Aorta (tissue), 5 donors: ENCODE results near the gene HBA1. TPM values are rescaled to one million over a fixed set of nuclear protein-coding genes. Genes with fewer than 3 reads are reported as not detected.
"Not testable (repeated sequence)": the region's sequence is repeated elsewhere in the genome, so short reads cannot be mapped to it uniquely, and the experiment has no call there.

Experiments used
- ATAC-seq: fragments of 200-7000 bp; cut with Tn5 transposase; one replicate; pipeline ENCODE4 v1.9.1; 2022; ENCODE audit warnings: moderate library complexity; ENCODE audit not compliant: low FRiP score
- DNase-seq, 2 donors: peaks; one replicate each; pipeline ENCODE4 v3.0.0-alpha.2; 2020
- H3K27ac ChIP-seq, 2 donors: one replicate each; pipeline ENCODE4 v1.5.1; 2013; ENCODE audit warnings: low read length in 2 of 2, mild to moderate bottlenecking in 2 of 2, moderate library complexity in 2 of 2, control low read depth in 1 of 2, inconsistent platforms in 1 of 2, low read depth in 1 of 2
- H3K27me3 ChIP-seq, 2 donors: one replicate each; pipeline ENCODE4 v1.6.1; 2013; ENCODE audit warnings: control low read depth in 1 of 2, low read length in 1 of 2, mild to moderate bottlenecking in 1 of 2, moderate library complexity in 1 of 2; ENCODE audit not compliant: insufficient read depth in 2 of 2, control insufficient read depth in 1 of 2
- H3K36me3 ChIP-seq, 2 donors: one replicate each; pipeline ENCODE4 v1.6.1; 2013; ENCODE audit warnings: control low read depth in 1 of 2, low read length in 1 of 2, mild to moderate bottlenecking in 1 of 2; ENCODE audit not compliant: insufficient read depth in 2 of 2, control insufficient read depth in 1 of 2
- H3K4me1 ChIP-seq, 2 donors: one replicate each; pipeline ENCODE4 v1.6.1; 2013; ENCODE audit warnings: low read length in 2 of 2, control low read depth in 1 of 2, mild to moderate bottlenecking in 1 of 2, moderate library complexity in 1 of 2; ENCODE audit not compliant: insufficient read depth in 2 of 2, control insufficient read depth in 1 of 2
- H3K4me3 ChIP-seq, 2 donors: one replicate each; pipeline ENCODE4 v1.5.1; 2013; ENCODE audit warnings: low read length in 2 of 2, control low read depth in 1 of 2, mild to moderate bottlenecking in 1 of 2
- H3K9me3 ChIP-seq: one replicate; pipeline ENCODE4 v1.6.1; 2013; ENCODE audit warnings: mild to moderate bottlenecking, low read length; ENCODE audit not compliant: control insufficient read depth
- WGBS, 2 donors: extraction: QIAGEN DNeasy Blood & Tissue Kit; methylation state at CpG; one replicate each; pipeline ENCODE4 v1.1.7; 2013; 5-methylcytosine and 5-hydroxymethylcytosine counted together
- intact Hi-C, 2 donors: fragments of 100-400 bp; cut with DNase I; formaldehyde crosslinking; loops; one replicate each; pipeline versions ENCODE4 v1.14.2 to v1.15.0; 2022
- polyA plus RNA-seq, 2 donors: library from polyadenylated mRNA; stranded (reverse); fragments of 200-250 nt; gene quantifications; one replicate each; pipeline ENCODE4 v1.2.3, GENCODE V29; 2013
- total RNA-seq, 2 donors: library from RNA; stranded (reverse); fragmentation: NEBNext Ultra II Directional; extraction: Animal tissue kit (Norgen Biotek cat#: 25700); gene quantifications; one replicate each; pipeline ENCODE4 v1.2.1, GENCODE V29; 2021
- donor health status: healthy with polysubstance abuse.
- donor health status: Bipolar disorder and iron deficiency.
- donor health status: DM: no; HTN: no; CAD: no.
- donor health status: DM: no; HTN: no; CAD: no.
- donor health status: DM: yes; HTN: yes; CAD: no.

Gene HBA1
- total and polyA plus RNA-seq, 4 donors = 8.0 to 1,337 (median 559) TPM; not detected in 1

DNA sequence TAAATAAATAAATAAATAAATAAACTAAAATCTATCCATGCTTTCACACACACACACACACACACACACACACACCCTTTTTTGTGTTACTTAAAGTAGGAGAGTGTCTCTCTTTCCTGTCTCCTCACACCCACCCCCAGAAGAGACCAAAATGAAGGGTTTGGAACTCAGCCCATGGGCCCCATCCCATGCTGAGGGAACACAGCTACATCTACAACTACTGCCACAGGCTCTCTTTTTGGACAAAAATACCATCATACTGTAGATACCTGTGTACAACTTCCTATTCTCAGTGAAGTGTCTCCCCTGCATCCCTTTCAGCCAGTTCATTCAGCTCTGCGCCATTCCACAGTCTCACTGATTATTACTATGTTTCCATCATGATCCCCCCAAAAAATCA is 5.7 kb upstream of the HBA1 start:
- intact Hi-C loops = no loop called here
- no peaks in the 10 kb centered on the region for H3K4me1 ChIP-seq
- no peak overlapping the region for H3K27ac ChIP-seq
- H3K9me3 ChIP-seq = no peaks in the 10 kb centered on the region
- no peak for ATAC-seq
- 45 to 48% methylated on average over 1 of the region's 1 CpG for WGBS, 2 donors
- DNase-seq = no peak
- no peaks in the 10 kb centered on the region for H3K27me3 ChIP-seq
- no peak overlapping the region for H3K4me3 ChIP-seq
- no peaks in the 10 kb centered on the region for H3K36me3 ChIP-seq

DNA sequence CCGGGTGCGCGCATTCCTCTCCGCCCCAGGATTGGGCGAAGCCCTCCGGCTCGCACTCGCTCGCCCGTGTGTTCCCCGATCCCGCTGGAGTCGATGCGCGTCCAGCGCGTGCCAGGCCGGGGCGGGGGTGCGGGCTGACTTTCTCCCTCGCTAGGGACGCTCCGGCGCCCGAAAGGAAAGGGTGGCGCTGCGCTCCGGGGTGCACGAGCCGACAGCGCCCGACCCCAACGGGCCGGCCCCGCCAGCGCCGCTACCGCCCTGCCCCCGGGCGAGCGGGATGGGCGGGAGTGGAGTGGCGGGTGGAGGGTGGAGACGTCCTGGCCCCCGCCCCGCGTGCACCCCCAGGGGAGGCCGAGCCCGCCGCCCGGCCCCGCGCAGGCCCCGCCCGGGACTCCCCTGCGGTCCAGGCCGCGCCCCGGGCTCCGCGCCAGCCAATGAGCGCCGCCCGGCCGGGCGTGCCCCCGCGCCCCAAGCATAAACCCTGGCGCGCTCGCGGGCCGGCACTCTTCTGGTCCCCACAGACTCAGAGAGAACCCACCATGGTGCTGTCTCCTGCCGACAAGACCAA is 4.0 kb upstream of the HBA1 start, which contains the start of gene HBA2:
Gene HBA2, plus strand, starts transcription at position 503 of the 568 bp plus-strand sequence. Its CDS starts 37 bp downstream, at position 540.
- H3K27me3 ChIP-seq, H3K4me3 ChIP-seq, intact Hi-C loops, H3K36me3 ChIP-seq, H3K27ac ChIP-seq, ATAC-seq, DNase-seq, H3K4me1 ChIP-seq, H3K9me3 ChIP-seq: not testable (repeated sequence)
- no CpG with 5 or more reads among the region's 74 CpGs for WGBS, 2 donors

DNA sequence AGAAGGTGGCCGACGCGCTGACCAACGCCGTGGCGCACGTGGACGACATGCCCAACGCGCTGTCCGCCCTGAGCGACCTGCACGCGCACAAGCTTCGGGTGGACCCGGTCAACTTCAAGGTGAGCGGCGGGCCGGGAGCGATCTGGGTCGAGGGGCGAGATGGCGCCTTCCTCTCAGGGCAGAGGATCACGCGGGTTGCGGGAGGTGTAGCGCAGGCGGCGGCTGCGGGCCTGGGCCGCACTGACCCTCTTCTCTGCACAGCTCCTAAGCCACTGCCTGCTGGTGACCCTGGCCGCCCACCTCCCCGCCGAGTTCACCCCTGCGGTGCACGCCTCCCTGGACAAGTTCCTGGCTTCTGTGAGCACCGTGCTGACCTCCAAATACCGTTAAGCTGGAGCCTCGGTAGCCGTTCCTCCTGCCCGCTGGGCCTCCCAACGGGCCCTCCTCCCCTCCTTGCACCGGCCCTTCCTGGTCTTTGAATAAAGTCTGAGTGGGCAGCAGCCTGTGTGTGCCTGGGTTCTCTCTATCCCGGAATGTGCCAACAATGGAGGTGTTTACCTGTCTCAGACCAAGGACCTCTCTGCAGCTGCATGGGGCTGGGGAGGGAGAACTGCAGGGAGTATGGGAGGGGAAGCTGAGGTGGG is 3.1 kb upstream of the HBA1 start:
- H3K27me3 ChIP-seq, H3K9me3 ChIP-seq, DNase-seq, intact Hi-C loops, H3K4me1 ChIP-seq, H3K36me3 ChIP-seq, ATAC-seq, H3K27ac ChIP-seq, H3K4me3 ChIP-seq: not testable (repeated sequence)
- 3 to 5% methylated on average over 20 to 32 of the region's 44 CpGs for WGBS, 2 donors

GRCh38 chr16:173928-174769 is 2.3 kb upstream of the HBA1 start:
- H3K4me1 ChIP-seq, H3K4me3 ChIP-seq, ATAC-seq, DNase-seq, H3K27me3 ChIP-seq, H3K27ac ChIP-seq, H3K36me3 ChIP-seq, intact Hi-C loops, H3K9me3 ChIP-seq: not testable (repeated sequence)
- WGBS, 2 donors = 12 to 14% methylated on average over 6 to 9 of the region's 13 CpGs

GRCh38 chr16:175011-175949 is 1.2 kb upstream of the HBA1 start:
- no peaks in the 10 kb centered on the region for H3K9me3 ChIP-seq
- 23 to 29% methylated on average over 8 of the region's 8 CpGs for WGBS, 2 donors
- H3K27me3 ChIP-seq = no peaks in the 10 kb centered on the region
- no peak overlapping the region for H3K27ac ChIP-seq
- no peaks in the 10 kb centered on the region for H3K4me1 ChIP-seq
- no peaks in the 10 kb centered on the region for H3K36me3 ChIP-seq
- H3K4me3 ChIP-seq = no peak overlapping the region
- ATAC-seq (no peak), DNase-seq (no peak)
- intact Hi-C loops = no loop called here

DNA sequence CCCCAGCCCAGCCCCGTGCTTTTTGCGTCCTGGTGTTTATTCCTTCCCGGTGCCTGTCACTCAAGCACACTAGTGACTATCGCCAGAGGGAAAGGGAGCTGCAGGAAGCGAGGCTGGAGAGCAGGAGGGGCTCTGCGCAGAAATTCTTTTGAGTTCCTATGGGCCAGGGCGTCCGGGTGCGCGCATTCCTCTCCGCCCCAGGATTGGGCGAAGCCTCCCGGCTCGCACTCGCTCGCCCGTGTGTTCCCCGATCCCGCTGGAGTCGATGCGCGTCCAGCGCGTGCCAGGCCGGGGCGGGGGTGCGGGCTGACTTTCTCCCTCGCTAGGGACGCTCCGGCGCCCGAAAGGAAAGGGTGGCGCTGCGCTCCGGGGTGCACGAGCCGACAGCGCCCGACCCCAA is 474 bp upstream of the HBA1 start:
- DNase-seq, H3K9me3 ChIP-seq, intact Hi-C loops, ATAC-seq, H3K36me3 ChIP-seq, H3K4me3 ChIP-seq, H3K27me3 ChIP-seq, H3K27ac ChIP-seq, H3K4me1 ChIP-seq: not testable (repeated sequence)
- WGBS, 2 donors = 1% methylated on average over 15 to 27 of the region's 39 CpGs

DNA sequence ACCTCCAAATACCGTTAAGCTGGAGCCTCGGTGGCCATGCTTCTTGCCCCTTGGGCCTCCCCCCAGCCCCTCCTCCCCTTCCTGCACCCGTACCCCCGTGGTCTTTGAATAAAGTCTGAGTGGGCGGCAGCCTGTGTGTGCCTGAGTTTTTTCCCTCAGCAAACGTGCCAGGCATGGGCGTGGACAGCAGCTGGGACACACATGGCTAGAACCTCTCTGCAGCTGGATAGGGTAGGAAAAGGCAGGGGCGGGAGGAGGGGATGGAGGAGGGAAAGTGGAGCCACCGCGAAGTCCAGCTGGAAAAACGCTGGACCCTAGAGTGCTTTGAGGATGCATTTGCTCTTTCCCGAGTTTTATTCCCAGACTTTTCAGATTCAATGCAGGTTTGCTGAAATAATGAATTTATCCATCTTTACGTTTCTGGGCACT is 928 bp downstream of the HBA1 start:
- no peaks in the 10 kb centered on the region for H3K27me3 ChIP-seq
- H3K4me1 ChIP-seq = no peaks in the 10 kb centered on the region
- H3K4me3 ChIP-seq = no peak overlapping the region
- no peaks in the 10 kb centered on the region for H3K9me3 ChIP-seq
- H3K36me3 ChIP-seq = no peaks in the 10 kb centered on the region
- H3K27ac ChIP-seq = no peak overlapping the region
- DNase-seq = no peak
- WGBS, 2 donors = 1 to 3% methylated on average over 13 of the region's 13 CpGs
- intact Hi-C loops = no loop called here
- no peak for ATAC-seq

DNA sequence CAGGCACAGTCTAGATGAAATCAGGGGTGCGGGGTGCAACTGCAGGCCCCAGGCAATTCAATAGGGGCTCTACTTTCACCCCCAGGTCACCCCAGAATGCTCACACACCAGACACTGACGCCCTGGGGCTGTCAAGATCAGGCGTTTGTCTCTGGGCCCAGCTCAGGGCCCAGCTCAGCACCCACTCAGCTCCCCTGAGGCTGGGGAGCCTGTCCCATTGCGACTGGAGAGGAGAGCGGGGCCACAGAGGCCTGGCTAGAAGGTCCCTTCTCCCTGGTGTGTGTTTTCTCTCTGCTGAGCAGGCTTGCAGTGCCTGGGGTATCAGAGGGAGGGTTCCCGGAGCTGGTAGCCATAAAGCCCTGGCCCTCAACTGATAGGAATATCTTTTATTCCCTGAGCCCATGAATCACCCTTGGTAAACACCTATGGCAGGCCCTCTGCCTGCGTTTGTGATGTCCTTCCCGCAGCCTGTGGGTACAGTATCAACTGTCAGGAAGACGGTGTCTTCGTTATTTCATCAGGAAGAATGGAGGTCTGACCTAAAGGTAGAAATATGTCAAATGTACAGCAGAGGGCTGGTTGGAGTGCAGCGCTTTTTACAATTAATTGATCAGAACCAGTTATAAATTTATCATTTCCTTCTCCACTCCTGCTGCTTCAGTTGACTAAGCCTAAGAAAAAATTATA is 1.6 kb downstream of the HBA1 start:
- WGBS, 2 donors = 56 to 60% methylated on average over 11 of the region's 11 CpGs
- intact Hi-C loops = no loop called here

More for the DNA sequence above, 1.6 kb downstream of the HBA1 start:
- ATAC-seq = no peak
- no peaks in the 10 kb centered on the region for H3K9me3 ChIP-seq
- no peaks in the 10 kb centered on the region for H3K4me1 ChIP-seq
- no peak overlapping the region for H3K4me3 ChIP-seq
- no peaks in the 10 kb centered on the region for H3K27me3 ChIP-seq
- H3K36me3 ChIP-seq = no peaks in the 10 kb centered on the region
- no peak for DNase-seq
- no peak overlapping the region for H3K27ac ChIP-seq
